RWPE2 (cell line): ENCODE data around the gene NFAM1.

Experiments used
- ATAC-seq: fragments of 200-7000 bp; cut with Tn5 transposase; 3 replicates; pipeline ENCODE4 v1.9.1; 2021; ENCODE audit warnings: low read depth
- DNase-seq: peaks from one replicate; pipeline ENCODE4 v3.0.0-alpha.2; 2020; ENCODE audit warnings: low spot score
- H3K27ac ChIP-seq: fragments of 450-650 bp; 2 replicates; pipeline ENCODE4 v1.5.1; 2017; ENCODE audit warnings: mild to moderate bottlenecking; ENCODE audit not compliant: poor library complexity, severe bottlenecking
- H3K27me3 ChIP-seq: fragments of 250-450 bp; sonication (Bioruptor Pico); 2 replicates; pipeline ENCODE4 v1.5.1; 2021; ENCODE audit warnings: mild to moderate bottlenecking, moderate library complexity; ENCODE audit not compliant: insufficient read depth, poor library complexity, severe bottlenecking
- H3K36me3 ChIP-seq: fragments of 250-450 bp; sonication (Bioruptor Pico); 2 replicates; pipeline ENCODE4 v1.5.1; 2020; ENCODE audit warnings: low read depth, mild to moderate bottlenecking, moderate library complexity
- H3K4me1 ChIP-seq: fragments of 250-450 bp; sonication (Bioruptor Pico); 2 replicates; pipeline ENCODE4 v1.5.1; 2021; ENCODE audit warnings: mild to moderate bottlenecking, moderate library complexity; ENCODE audit not compliant: insufficient read depth, poor library complexity, severe bottlenecking
- H3K4me3 ChIP-seq: fragments of 250-450 bp; sonication (Bioruptor Pico); 2 replicates; pipeline ENCODE4 v1.5.1; 2021; ENCODE audit warnings: mild to moderate bottlenecking, moderate library complexity; ENCODE audit not compliant: severe bottlenecking
- H3K9me3 ChIP-seq: fragments of 250-450 bp; sonication (Bioruptor Pico); 2 replicates; pipeline ENCODE4 v1.5.1; 2021; ENCODE audit warnings: mild to moderate bottlenecking, moderate library complexity; ENCODE audit not compliant: severe bottlenecking
- TF ChIP-seq, protein P1 (sequence below): fragments of 450-650 bp; IDR thresholded peaks from one replicate; pipeline ENCODE4 v1.5.1; 2017; ENCODE audit warnings: mild to moderate bottlenecking, moderate library complexity; ENCODE audit not compliant: poor library complexity, severe bottlenecking

The NFAM1 gene

DNA sequence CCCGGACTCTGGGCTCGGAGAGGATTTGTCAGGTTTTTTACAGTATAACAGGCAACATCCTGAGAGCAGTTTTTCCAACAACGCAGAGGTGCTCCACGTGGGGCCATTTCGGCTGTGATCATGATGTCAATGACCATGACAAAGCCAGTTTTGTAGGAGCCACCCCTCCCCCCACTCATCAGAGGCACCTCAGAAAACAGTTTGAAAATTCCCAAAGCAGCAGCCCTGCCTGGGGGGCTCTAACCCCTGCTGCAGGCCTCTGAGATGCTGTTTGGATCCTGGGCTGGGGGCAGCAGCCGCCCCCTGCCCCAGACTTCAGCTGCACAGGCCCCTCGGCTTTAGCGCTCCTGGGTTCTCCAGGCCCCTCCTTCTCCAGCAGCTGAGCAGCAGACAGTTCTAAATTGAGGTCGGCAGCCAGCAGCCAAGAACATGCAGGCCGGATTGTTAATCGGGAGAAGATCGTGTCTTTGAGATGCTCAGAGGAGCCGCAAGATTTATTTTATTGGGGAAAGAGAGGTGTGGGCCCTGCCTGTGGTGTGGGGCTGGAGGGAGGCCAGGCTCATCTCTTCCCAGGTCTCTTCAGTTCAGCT is 19.4 kb downstream of the NFAM1 start:
- Histone ChIP-seq H3K27me3 (no peaks in the 10 kb centered on the region), H3K4me1 (no peaks in the 10 kb centered on the region), H3K9me3 (no peaks in the 10 kb centered on the region), H3K4me3 (no peak overlapping the region), H3K27ac (no peak overlapping the region), H3K36me3 (no peaks in the 10 kb centered on the region)
- no peak for ATAC-seq
- no peak for DNase-seq
- TF ChIP-seq, protein P1, sequence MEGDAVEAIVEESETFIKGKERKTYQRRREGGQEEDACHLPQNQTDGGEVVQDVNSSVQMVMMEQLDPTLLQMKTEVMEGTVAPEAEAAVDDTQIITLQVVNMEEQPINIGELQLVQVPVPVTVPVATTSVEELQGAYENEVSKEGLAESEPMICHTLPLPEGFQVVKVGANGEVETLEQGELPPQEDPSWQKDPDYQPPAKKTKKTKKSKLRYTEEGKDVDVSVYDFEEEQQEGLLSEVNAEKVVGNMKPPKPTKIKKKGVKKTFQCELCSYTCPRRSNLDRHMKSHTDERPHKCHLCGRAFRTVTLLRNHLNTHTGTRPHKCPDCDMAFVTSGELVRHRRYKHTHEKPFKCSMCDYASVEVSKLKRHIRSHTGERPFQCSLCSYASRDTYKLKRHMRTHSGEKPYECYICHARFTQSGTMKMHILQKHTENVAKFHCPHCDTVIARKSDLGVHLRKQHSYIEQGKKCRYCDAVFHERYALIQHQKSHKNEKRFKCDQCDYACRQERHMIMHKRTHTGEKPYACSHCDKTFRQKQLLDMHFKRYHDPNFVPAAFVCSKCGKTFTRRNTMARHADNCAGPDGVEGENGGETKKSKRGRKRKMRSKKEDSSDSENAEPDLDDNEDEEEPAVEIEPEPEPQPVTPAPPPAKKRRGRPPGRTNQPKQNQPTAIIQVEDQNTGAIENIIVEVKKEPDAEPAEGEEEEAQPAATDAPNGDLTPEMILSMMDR, result no peak

DNA sequence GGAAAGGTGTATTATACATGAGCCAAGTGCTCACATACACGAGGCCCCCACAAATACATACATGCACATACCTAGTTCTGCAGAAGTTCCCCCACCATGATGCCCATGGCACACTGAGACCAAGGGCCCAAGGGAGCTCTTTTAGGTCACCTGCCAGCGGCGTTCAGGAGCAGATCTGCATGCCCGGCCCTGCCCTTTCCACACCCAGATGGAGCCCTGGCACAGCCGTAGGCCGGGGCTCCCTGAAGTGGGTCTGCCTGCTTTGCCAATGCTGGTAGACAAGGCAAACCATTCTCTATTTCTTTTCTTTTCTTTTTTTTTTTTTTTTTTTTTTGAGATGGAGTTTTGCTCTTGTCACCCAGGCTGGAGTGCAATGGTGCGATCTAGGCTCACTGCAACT is 21.5 kb downstream of the NFAM1 start:
- peak; percentile 26 for DNase-seq
- Histone ChIP-seq H3K9me3 (no peaks in the 10 kb centered on the region), H3K27me3 (peaks cover 3% of the 10 kb centered on the region), H3K27ac (no peak overlapping the region), H3K4me3 (no peak overlapping the region), H3K36me3 (no peaks in the 10 kb centered on the region), H3K4me1 (no peaks in the 10 kb centered on the region)
- no peak for ATAC-seq
- TF ChIP-seq, protein P1, result no peak

DNA sequence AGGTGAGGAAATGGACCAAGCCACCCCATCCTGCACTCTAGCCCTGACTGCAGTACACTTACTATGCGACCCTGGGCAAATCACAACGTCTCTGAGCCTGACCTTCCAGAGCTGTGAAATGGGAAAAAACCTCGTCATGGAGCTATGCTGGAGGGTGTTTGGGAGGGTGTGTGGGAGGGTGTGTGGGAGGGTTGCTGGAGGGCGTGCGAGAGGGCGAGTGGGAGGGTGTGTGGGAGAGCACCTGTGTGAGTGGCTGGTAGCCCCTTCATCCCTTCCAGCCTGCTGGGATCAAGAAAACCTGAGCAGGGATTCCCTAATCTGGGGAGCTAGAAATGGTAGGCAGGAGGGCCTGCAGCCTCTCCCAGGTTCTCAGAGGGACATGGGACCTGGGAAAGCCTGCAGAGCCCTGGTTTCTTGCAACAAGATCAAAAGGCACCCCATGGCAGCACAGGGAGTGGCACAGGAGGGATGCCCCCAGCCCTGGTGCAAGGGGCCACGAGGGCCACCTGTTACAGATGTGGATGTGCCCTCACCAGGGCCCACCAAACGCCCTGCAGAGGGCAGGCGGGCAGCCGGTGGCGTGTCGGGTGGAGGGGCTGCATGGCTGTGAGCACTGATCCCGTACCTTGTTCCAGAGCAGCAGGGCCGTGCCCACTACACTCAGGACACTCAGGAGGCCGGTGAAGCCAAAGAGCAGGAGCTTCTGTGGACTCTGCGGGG is 23.2 kb downstream of the NFAM1 start:
- no peak overlapping the region for H3K4me3 ChIP-seq
- H3K36me3 ChIP-seq, result no peaks in the 10 kb centered on the region
- TF ChIP-seq, protein P1, result no peak
- DNase-seq (peak; percentile 45), ATAC-seq (no peak)
- H3K27me3 ChIP-seq, result peaks cover 3% of the 10 kb centered on the region
- no peaks in the 10 kb centered on the region for H3K4me1 ChIP-seq
- H3K27ac ChIP-seq, result no peak overlapping the region
- H3K9me3 ChIP-seq, result no peaks in the 10 kb centered on the region

DNA sequence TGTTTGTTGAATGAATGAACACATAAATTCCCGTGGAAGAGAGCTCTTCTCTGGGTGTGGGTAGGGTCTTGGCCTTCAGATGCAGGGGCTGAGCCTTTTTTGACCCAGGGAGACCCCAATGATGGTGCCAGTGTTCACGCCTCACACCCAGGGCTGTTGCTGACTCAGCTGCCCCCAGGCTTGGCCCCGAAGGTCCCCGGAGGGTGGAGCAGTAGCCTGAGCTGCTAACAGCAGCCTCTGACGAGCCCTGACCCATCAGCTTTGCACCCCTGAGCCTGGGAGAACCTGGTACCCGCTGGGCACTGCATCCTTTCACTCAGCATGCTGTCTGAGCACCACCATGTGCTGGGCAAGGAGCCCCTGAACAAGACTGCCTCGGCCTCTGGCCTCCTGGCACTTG is 23.9 kb downstream of the NFAM1 start:
- Histone ChIP-seq H3K36me3 (no peaks in the 10 kb centered on the region), H3K9me3 (no peaks in the 10 kb centered on the region), H3K27ac (no peak overlapping the region), H3K4me1 (no peaks in the 10 kb centered on the region), H3K27me3 (peaks cover 3% of the 10 kb centered on the region), H3K4me3 (no peak overlapping the region)
- peak; percentile 45 for DNase-seq
- ATAC-seq, result no peak
- TF ChIP-seq, protein P1, result no peak

DNA sequence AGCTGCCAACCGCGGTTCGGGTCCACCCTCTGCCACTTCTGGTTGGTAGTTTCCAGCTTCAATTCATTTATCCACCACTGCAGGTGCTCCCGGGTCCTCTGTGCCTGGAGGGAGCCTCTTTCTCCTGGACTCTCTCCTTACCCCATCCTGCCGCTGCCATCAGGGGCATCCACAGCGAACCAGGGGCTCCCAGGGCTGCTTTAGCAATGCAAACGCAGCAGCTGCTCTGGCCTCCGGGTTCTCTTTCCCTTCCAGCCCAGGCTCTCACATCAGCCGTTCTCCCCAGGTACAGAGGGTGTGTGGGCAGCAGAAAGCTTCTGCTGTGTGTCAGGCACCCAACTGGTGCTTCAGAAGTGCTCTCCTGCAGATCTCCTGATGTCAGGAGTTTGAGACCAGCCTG is 27.9 kb downstream of the NFAM1 start:
- Histone ChIP-seq H3K27me3 (peaks cover 3% of the 10 kb centered on the region), H3K4me1 (no peaks in the 10 kb centered on the region), H3K36me3 (no peaks in the 10 kb centered on the region), H3K27ac (no peak overlapping the region), H3K4me3 (no peak overlapping the region), H3K9me3 (no peaks in the 10 kb centered on the region)
- no peak for ATAC-seq
- DNase-seq, result no peak
- TF ChIP-seq, protein P1, result no peak
